ENCODE measurements around the gene ACSBG1.

- TF ChIP-seq MAFK (IDR thresholded peaks at IDR 0.05; ENCODE audit: low read depth, low read length) (no peak), CREB1 (IDR thresholded peaks at IDR 0.05) (no peak), JUN (IDR thresholded peaks at IDR 0.05; ENCODE audit: low read depth, low read length) (no peak), USF2 (IDR thresholded peaks at IDR 0.05; ENCODE audit: low read length) (no peak), CTCF (IDR thresholded peaks at IDR 0.05; ENCODE audit: control extremely low read depth in 1 of 3, insufficient read depth in 1 of 3, low read depth in 1 of 3, low read length in 3 of 3) (no peak), CHD1 (IDR thresholded peaks at IDR 0.05; ENCODE audit: low read depth, low read length) (no peak), SAP30 (IDR thresholded peaks at IDR 0.05; ENCODE audit: insufficient read depth, insufficient replicate concordance, low read length) (no peak), BCL11A (IDR thresholded peaks at IDR 0.05; ENCODE audit: low read depth in 2 of 2, low read length in 2 of 2) (no peak), POLR2AphosphoS5 (IDR thresholded peaks at IDR 0.05; ENCODE audit: low read depth, low read length) (no peak), POLR2A (IDR thresholded peaks at IDR 0.05; ENCODE audit: control extremely low read depth in 1 of 2, low read depth in 2 of 2, low read length in 2 of 2) (no peak), CBX5 (IDR thresholded peaks at IDR 0.05; ENCODE audit: low read depth, low read length) (no peak)
These were observed 28.5 kb downstream of the ACSBG1 start for GRCh38 chr15:78205856-78206255.

Measured in H1 (cell line).